Neuronal stem cell (in vitro differentiated cells): ENCODE results near the gene ZC3H12A.

Experiments
- DNase-seq: peaks from one replicate; pipeline ENCODE4 v3.0.0-alpha.2; 2013; ENCODE audit warnings: low spot score
- H2AFZ ChIP-seq: one replicate; pipeline ENCODE4 v1.6.1; 2013; ENCODE audit warnings: mild to moderate bottlenecking, low read length, inconsistent platforms
- H2AK5ac ChIP-seq: 2 replicates; pipeline ENCODE4 v1.6.1; 2013; ENCODE audit warnings: low read depth, mild to moderate bottlenecking, inconsistent platforms, low read length, moderate library complexity, mixed read lengths
- H2BK120ac ChIP-seq: 2 replicates; pipeline ENCODE4 v1.6.1; 2013; ENCODE audit warnings: low read depth, mild to moderate bottlenecking, inconsistent platforms, low read length, moderate library complexity, mixed read lengths
- H2BK12ac ChIP-seq: one replicate; pipeline ENCODE4 v1.6.1; 2013; ENCODE audit warnings: low read length, inconsistent platforms
- H2BK15ac ChIP-seq: 2 replicates; pipeline ENCODE4 v1.6.1; 2013; ENCODE audit warnings: mild to moderate bottlenecking, low read length, inconsistent platforms, mixed read lengths
- H2BK5ac ChIP-seq: one replicate; pipeline ENCODE4 v1.6.1; 2013; ENCODE audit warnings: inconsistent platforms, mild to moderate bottlenecking, low read length, moderate library complexity
- H3K14ac ChIP-seq: one replicate; pipeline ENCODE4 v1.6.1; 2013; ENCODE audit warnings: low read length, inconsistent platforms
- H3K18ac ChIP-seq: 2 replicates; pipeline ENCODE4 v1.6.1; 2013; ENCODE audit warnings: low read length, inconsistent platforms
- H3K23ac ChIP-seq: 2 replicates; pipeline ENCODE4 v1.6.1; 2013; ENCODE audit warnings: low read depth, mild to moderate bottlenecking, mixed read lengths, low read length, inconsistent platforms; ENCODE audit not compliant: poor library complexity
- H3K27ac ChIP-seq: replicated peaks from 3 replicates; pipeline ENCODE4 v1.5.1; 2013; ENCODE audit warnings: low read length, inconsistent platforms
- H3K27me3 ChIP-seq, 3 experiments: 2 replicates each; pipeline ENCODE4 v1.6.1; 2013; ENCODE audit warnings: low read length in 3 of 3, mild to moderate bottlenecking in 2 of 3, inconsistent platforms in 1 of 3, low read depth in 1 of 3, mixed read lengths in 1 of 3, moderate library complexity in 1 of 3; ENCODE audit not compliant: control insufficient read depth in 3 of 3, insufficient read depth in 3 of 3
- H3K36me3 ChIP-seq, 2 donors: replicated peaks in 1 of 2; 2 replicates each; pipeline ENCODE4 v1.6.1; 2013; ENCODE audit warnings: low read length in 2 of 2; ENCODE audit not compliant: control insufficient read depth in 2 of 2, insufficient read depth in 2 of 2
- H3K4ac ChIP-seq: 2 replicates; pipeline ENCODE4 v1.6.1; 2013; ENCODE audit warnings: inconsistent platforms, mild to moderate bottlenecking, low read length, moderate library complexity
- H3K4me1 ChIP-seq, 2 donors: 1 replicate in 1 of 2; 2 replicates in 1 of 2; pipeline ENCODE4 v1.6.1; 2013; ENCODE audit warnings: low read length in 2 of 2, low read depth in 1 of 2; ENCODE audit not compliant: control insufficient read depth in 2 of 2, insufficient read depth in 1 of 2
- H3K4me2 ChIP-seq: one replicate; pipeline ENCODE4 v1.6.1; 2013; ENCODE audit warnings: mild to moderate bottlenecking, low read length, inconsistent platforms; ENCODE audit not compliant: insufficient read depth, poor library complexity, severe bottlenecking
- H3K4me3 ChIP-seq, 2 donors: 2 replicates each; pipeline ENCODE4 v1.5.1; 2013; ENCODE audit warnings: low read length in 2 of 2, mild to moderate bottlenecking in 2 of 2, inconsistent platforms in 1 of 2, moderate library complexity in 1 of 2
- H3K79me1 ChIP-seq: one replicate; pipeline ENCODE4 v1.6.1; 2013; ENCODE audit warnings: low read depth, mild to moderate bottlenecking, inconsistent platforms, low read length, moderate library complexity
- H3K9ac ChIP-seq: one replicate; pipeline ENCODE4 v1.6.1; 2013; ENCODE audit warnings: mild to moderate bottlenecking, low read depth, low read length, inconsistent platforms; ENCODE audit not compliant: poor library complexity
- H3K9me3 ChIP-seq, 2 donors: replicated peaks in 1 of 2; 2 replicates each; pipeline versions ENCODE3 to v1.6.1; 2013; ENCODE audit warnings: low read length in 2 of 2, mild to moderate bottlenecking in 2 of 2, inconsistent platforms in 1 of 2, low read depth in 1 of 2, mixed read lengths in 1 of 2, moderate library complexity in 1 of 2; ENCODE audit not compliant: control insufficient read depth in 2 of 2, insufficient read depth in 1 of 2
- H4K8ac ChIP-seq: one replicate; pipeline ENCODE4 v1.6.1; 2013; ENCODE audit warnings: low read depth, mild to moderate bottlenecking, inconsistent platforms, low read length, moderate library complexity
- H4K91ac ChIP-seq: one replicate; pipeline ENCODE4 v1.6.1; 2013; ENCODE audit warnings: low read length, low read depth, mild to moderate bottlenecking, inconsistent platforms; ENCODE audit not compliant: poor library complexity
- WGBS, 2 donors: extraction: QIAGEN DNeasy Blood & Tissue Kit; methylation state at CpG; one replicate each; pipeline ENCODE4 v1.1.7; 2013; ENCODE audit warnings: missing lambda C conversion rate in 2 of 2, mixed read lengths in 1 of 2; ENCODE audit not compliant: insufficient read length in 2 of 2, insufficient replicate concordance in 1 of 2; ENCODE audit errors: extremely low coverage in 2 of 2; 5-methylcytosine and 5-hydroxymethylcytosine counted together

The ZC3H12A gene

DNA sequence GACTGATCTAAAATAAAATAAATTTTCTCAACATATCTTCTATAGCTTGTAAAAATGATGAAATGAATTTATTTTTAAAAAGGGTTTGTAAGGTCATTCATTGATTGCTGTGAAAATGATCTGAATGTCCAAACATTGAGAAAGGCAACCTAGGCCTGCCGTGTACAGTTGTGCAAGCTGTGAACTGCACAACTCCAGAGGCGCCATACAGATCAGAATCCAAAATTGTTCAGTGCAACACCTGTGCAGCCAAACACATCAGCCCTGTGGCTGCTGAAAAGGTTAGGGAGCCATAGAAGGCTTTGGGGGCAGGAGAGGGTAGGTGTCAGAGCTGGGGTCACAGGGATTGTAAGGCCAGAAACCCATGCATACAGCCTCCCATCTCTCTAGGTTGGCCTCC is 9.9 kb upstream of the ZC3H12A start:
- peaks cover 0 to 16% (median 0%) of the 10 kb centered on the region in 3 experiments for H3K27me3 ChIP-seq
- no peak overlapping the region for H2BK120ac ChIP-seq
- no peak overlapping the region for H3K14ac ChIP-seq
- no peak overlapping the region for H3K23ac ChIP-seq
- DNase-seq: no peak
- H3K36me3 ChIP-seq: no peaks in the 10 kb centered on the region
- no peak overlapping the region for H2AK5ac ChIP-seq
- H3K4me2 ChIP-seq: no peak overlapping the region
- H3K4me3 ChIP-seq: no peak overlapping the region
- H2BK12ac ChIP-seq: no peak overlapping the region
- no peak overlapping the region for H3K9ac ChIP-seq
- H3K18ac ChIP-seq: no peak overlapping the region
- no CpG with 5 or more reads among the region's 2 CpGs for WGBS, 2 donors
- H4K91ac ChIP-seq: no peak overlapping the region
- no peak overlapping the region for H3K27ac ChIP-seq
- no peaks in the 10 kb centered on the region for H3K4me1 ChIP-seq
- no peak overlapping the region for H3K4ac ChIP-seq
- no peak overlapping the region for H4K8ac ChIP-seq
- H2BK5ac ChIP-seq: no peak overlapping the region
- H2AFZ ChIP-seq: no peak overlapping the region
- H3K79me1 ChIP-seq: no peaks in the 10 kb centered on the region
- H2BK15ac ChIP-seq: no peak overlapping the region
- H3K9me3 ChIP-seq: no peaks in the 10 kb centered on the region

DNA sequence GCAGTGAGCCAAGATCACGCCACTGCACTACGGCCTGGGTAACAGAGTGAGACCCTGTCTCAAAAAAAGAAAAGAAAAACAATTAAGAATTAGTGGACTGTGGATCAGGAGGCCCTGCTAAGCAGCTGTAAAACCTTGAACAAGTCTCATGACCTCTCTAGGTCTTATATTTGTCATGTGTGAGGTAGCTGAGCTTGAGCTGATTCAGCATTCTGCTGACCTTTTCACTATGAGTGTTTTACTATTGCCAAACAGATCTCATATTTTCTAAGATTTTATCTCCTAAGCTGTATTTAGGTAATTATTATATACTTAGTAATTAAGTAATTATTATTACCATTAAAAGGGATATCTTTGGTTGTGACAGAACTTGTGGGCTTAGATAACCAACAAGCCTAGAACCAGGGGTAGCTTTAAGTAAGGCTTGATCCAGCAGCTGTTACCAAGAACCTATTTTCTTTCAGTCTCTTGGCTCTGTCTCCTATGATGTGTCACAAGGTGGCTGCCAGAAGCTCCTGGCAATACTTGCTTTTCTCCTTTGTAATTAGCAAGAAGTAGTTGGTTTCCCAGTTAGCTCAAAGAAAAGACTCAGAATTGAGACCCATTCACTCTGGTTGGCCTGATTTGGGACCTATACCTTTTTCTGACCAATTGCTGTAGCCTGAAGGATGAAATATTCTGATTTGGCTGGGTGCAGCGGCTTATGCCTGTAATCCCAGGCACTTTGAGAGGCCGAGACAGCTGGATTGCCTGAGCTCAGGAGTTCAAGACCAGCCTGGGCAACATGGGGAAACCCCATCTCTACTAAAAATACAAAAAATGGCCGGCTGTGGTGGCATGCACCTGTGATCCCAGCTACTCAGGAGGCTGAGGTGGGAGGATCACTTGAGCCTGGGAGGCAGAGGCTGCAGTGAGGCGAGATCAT is 8.5 kb upstream of the ZC3H12A start:
- H3K36me3 ChIP-seq: no peaks in the 10 kb centered on the region
- no peak overlapping the region for H3K14ac ChIP-seq
- H2AFZ ChIP-seq: no peak overlapping the region
- H2BK120ac ChIP-seq: no peak overlapping the region
- no CpG with 5 or more reads among the region's 6 CpGs for WGBS, 2 donors
- no peak overlapping the region for H2BK15ac ChIP-seq
- H4K8ac ChIP-seq: no peak overlapping the region
- H3K18ac ChIP-seq: no peak overlapping the region
- H4K91ac ChIP-seq: no peak overlapping the region
- H3K27me3 ChIP-seq: peaks cover 0 to 16% (median 0%) of the 10 kb centered on the region in 3 experiments
- H3K4me1 ChIP-seq: no peaks in the 10 kb centered on the region
- H3K4me2 ChIP-seq: no peak overlapping the region
- no peak overlapping the region for H3K27ac ChIP-seq
- no peak overlapping the region for H2BK12ac ChIP-seq
- no peak overlapping the region for H3K9ac ChIP-seq
- H3K4me3 ChIP-seq: no peak overlapping the region
- H3K9me3 ChIP-seq: no peaks in the 10 kb centered on the region
- H2AK5ac ChIP-seq: no peak overlapping the region
- no peak overlapping the region for H3K4ac ChIP-seq
- no peak overlapping the region for H2BK5ac ChIP-seq
- H3K23ac ChIP-seq: no peak overlapping the region
- no peak for DNase-seq
- no peaks in the 10 kb centered on the region for H3K79me1 ChIP-seq

DNA sequence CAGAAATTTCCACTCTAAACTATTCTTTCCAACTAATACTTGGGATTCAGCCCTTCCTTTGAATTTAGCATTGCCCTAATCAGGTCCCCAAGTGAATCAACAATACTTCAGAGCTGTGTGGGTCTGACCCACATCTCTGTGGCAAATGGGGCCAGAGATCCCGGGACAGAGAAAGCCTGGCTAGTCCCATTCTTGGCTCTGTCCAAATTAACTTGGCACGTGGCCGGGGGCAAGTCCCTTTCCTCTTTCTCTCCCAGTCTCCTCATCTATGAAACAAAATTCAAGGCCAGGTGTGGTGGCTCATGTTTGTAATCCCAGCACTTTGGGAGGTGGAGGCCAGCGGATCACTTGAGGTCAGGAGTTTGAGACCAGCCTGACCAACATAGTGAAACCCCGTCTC is 6.3 kb upstream of the ZC3H12A start:
- no CpG with 5 or more reads among the region's 5 CpGs for WGBS, 2 donors
- H3K79me1 ChIP-seq: no peaks in the 10 kb centered on the region
- no peak overlapping the region for H3K9ac ChIP-seq

DNA sequence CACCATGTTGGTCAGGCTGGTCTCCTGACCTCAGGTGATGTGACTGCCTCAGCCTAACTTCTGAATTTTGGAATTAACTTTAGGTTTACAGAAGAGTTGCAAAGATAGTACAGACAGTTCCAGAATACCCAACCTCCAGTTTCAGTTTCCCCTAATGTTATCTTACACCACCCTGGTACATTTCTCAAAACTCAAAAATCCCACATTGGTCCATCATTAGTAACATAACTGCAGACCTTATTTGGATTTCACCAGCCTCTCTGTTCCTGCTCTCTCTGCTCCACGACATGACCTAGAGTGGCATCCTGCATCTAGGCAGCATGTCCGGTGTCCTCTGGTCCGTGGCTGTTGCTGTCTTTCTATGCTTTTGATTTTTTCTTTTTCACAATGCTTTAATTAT is 5.0 kb upstream of the ZC3H12A start:
- Histone ChIP-seq H3K4ac (no peak overlapping the region), H2BK5ac (no peak overlapping the region), H2BK15ac (no peak overlapping the region), H3K4me3 (no peak overlapping the region), H2BK120ac (no peak overlapping the region), H3K9me3 (no peaks in the 10 kb centered on the region), H3K27ac (no peak overlapping the region), H3K36me3 (no peaks in the 10 kb centered on the region), H3K4me1 (peaks cover 13 to 20% of the 10 kb centered on the region in 2 donors), H3K9ac (no peak overlapping the region), H3K27me3 (peaks cover 0 to 37% (median 17%) of the 10 kb centered on the region in 3 experiments), H2BK12ac (no peak overlapping the region), H4K8ac (no peak overlapping the region), H3K14ac (no peak overlapping the region), H3K79me1 (no peaks in the 10 kb centered on the region), H3K4me2 (no peak overlapping the region), H2AK5ac (no peak overlapping the region), H2AFZ (no peak overlapping the region), H4K91ac (no peak overlapping the region), H3K18ac (no peak overlapping the region), H3K23ac (no peak overlapping the region)
- no peak for DNase-seq
- WGBS, 2 donors: no CpG with 5 or more reads among the region's 3 CpGs

More for the DNA sequence above, 6.3 kb upstream of the ZC3H12A start:
- no peaks in the 10 kb centered on the region for H3K9me3 ChIP-seq
- no peak overlapping the region for H2BK12ac ChIP-seq
- no peak overlapping the region for H2AFZ ChIP-seq
- no peak overlapping the region for H2BK5ac ChIP-seq
- H3K4ac ChIP-seq: no peak overlapping the region
- DNase-seq: no peak
- H3K14ac ChIP-seq: no peak overlapping the region
- H4K8ac ChIP-seq: no peak overlapping the region
- H3K4me3 ChIP-seq: no peak overlapping the region
- H3K27me3 ChIP-seq: peaks cover 0 to 28% (median 7%) of the 10 kb centered on the region in 3 experiments
- no peak overlapping the region for H2BK15ac ChIP-seq
- no peak overlapping the region for H3K18ac ChIP-seq
- H3K27ac ChIP-seq: no peak overlapping the region
- no peak overlapping the region for H2AK5ac ChIP-seq
- no peaks in the 10 kb centered on the region for H3K36me3 ChIP-seq
- no peak overlapping the region for H2BK120ac ChIP-seq
- H4K91ac ChIP-seq: no peak overlapping the region
- H3K23ac ChIP-seq: no peak overlapping the region
- H3K4me1 ChIP-seq: peaks cover 10 to 13% of the 10 kb centered on the region in 2 donors
- H3K4me2 ChIP-seq: no peak overlapping the region
